SK-N-SH (cell line): Measurements from ENCODE around the gene MARCKSL1. TPM values are rescaled to one million over a fixed set of nuclear protein-coding genes. Genes with fewer than 3 reads are reported as not detected.

Experiments
- CTCF ChIA-PET: fragments of 300-600, 350-600 bp; formaldehyde crosslinking; extraction: SDS; loops from one replicate; lab custom pipeline; 2021; lab: Yijun Ruan, JAX
- POLR2A ChIA-PET: fragments of 350-600 bp; sonication (Branson Sonifier 250); formaldehyde crosslinking; extraction: SDS; loops from one replicate; lab custom pipeline; 2020; ENCODE audit warnings: antibody characterized with exemption, inconsistent platforms; lab: Yijun Ruan, JAX
- DNase-seq: peaks from one replicate; pipeline ENCODE4 v3.0.0; 2012
- H2AFZ ChIP-seq: fragments of 200-600 bp; sonication (generic); 2 replicates; pipeline ENCODE4 v1.8.1; 2016; ENCODE audit warnings: antibody characterized with exemption, mild to moderate bottlenecking, low read depth
- H3F3A ChIP-seq: fragments of 200-600 bp; sonication (generic); replicated peaks from 2 replicates; pipeline ENCODE3; 2016; ENCODE audit warnings: antibody characterized with exemption, mild to moderate bottlenecking; ENCODE audit not compliant: insufficient read depth
- H3K27ac ChIP-seq, 2 experiments: fragments of 200-500 bp in 1 of 2; fragments of 200-600 bp in 1 of 2; sonication (Bioruptor generic) in 1 of 2; sonication (generic), shearing (Covaris generic) in 1 of 2; 2 replicates each; pipeline versions ENCODE4 v1.5.1 to v1.6.1; 2014 to 2016; ENCODE audit warnings: low read depth in 2 of 2, inconsistent platforms in 1 of 2, low read length in 1 of 2, mild to moderate bottlenecking in 1 of 2, mixed read lengths in 1 of 2
- H3K27me3 ChIP-seq: fragments of 200-600 bp; sonication (generic), shearing (Covaris generic); 2 replicates; pipeline ENCODE4 v1.6.1; 2016; ENCODE audit warnings: mixed run types; ENCODE audit not compliant: insufficient read depth
- H3K36me3 ChIP-seq, 2 experiments: fragments of 200-500 bp in 1 of 2; fragments of 200-600 bp in 1 of 2; sonication (Bioruptor generic) in 1 of 2; sonication (generic) in 1 of 2; replicated peaks in 1 of 2; 2 replicates each; pipeline versions ENCODE3 to v1.5.1; 2014 to 2016; ENCODE audit warnings: low read length in 1 of 2, mild to moderate bottlenecking in 1 of 2; ENCODE audit not compliant: insufficient read depth in 2 of 2, control insufficient read depth in 1 of 2
- H3K4me1 ChIP-seq, 2 experiments: fragments of 200-500 bp in 1 of 2; fragments of 200-600 bp in 1 of 2; sonication (Bioruptor generic) in 1 of 2; sonication (generic), shearing (Covaris generic) in 1 of 2; 2 replicates each; pipeline versions ENCODE4 v1.5.1 to v1.6.1; 2014 to 2016; ENCODE audit warnings: low read depth in 1 of 2, low read length in 1 of 2, mixed run types in 1 of 2; ENCODE audit not compliant: insufficient read depth in 2 of 2, control insufficient read depth in 1 of 2
- H3K4me2 ChIP-seq: fragments of 200-600 bp; sonication (generic), shearing (Covaris generic); 2 replicates; pipeline ENCODE4 v1.6.1; 2017; ENCODE audit warnings: mixed run types
- H3K4me3 ChIP-seq, 2 experiments: fragments of 200-500 bp in 1 of 2; fragments of 200-600 bp in 1 of 2; sonication (Bioruptor generic) in 1 of 2; sonication (generic), shearing (Covaris generic) in 1 of 2; 2 replicates each; pipeline versions ENCODE4 v1.5.1 to v1.8.1; 2014 to 2016; ENCODE audit warnings: low read depth in 2 of 2, inconsistent platforms in 1 of 2, low read length in 1 of 2, mild to moderate bottlenecking in 1 of 2, mixed read lengths in 1 of 2, moderate library complexity in 1 of 2
- H3K79me2 ChIP-seq: fragments of 200-600 bp; sonication (generic); 2 replicates; pipeline ENCODE4 v1.8.1; 2017; ENCODE audit warnings: mild to moderate bottlenecking; ENCODE audit not compliant: insufficient read depth
- H3K9ac ChIP-seq: fragments of 200-600 bp; sonication (generic); 2 replicates; pipeline ENCODE4 v1.6.1; 2017; ENCODE audit warnings: mixed run types
- H3K9me2 ChIP-seq: fragments of 200-600 bp; sonication (generic); 2 replicates; pipeline ENCODE4 v1.6.1; 2017; ENCODE audit warnings: mixed run types
- H3K9me3 ChIP-seq: fragments of 200-600 bp; sonication (generic); 2 replicates; pipeline ENCODE4 v1.6.1; 2017; ENCODE audit warnings: mixed run types, mild to moderate bottlenecking, moderate library complexity
- H4K20me1 ChIP-seq: fragments of 200-600 bp; sonication (generic); 2 replicates; pipeline ENCODE4 v1.6.1; 2017; ENCODE audit warnings: mild to moderate bottlenecking, mixed run types; ENCODE audit not compliant: insufficient read depth
- CHD2 ChIP-seq: fragments of 150-350 bp; IDR thresholded peaks from 2 replicates; pipeline ENCODE4 v1.6.1; 2018; ENCODE audit warnings: low read length; ENCODE audit not compliant: partially characterized antibody
- ELF1 ChIP-seq: IDR thresholded peaks from 2 replicates; pipeline ENCODE4 v1.4.0; 2012
- EZH2phosphoT487 ChIP-seq: fragments of 200-600 bp; sonication (generic); IDR thresholded peaks from 2 replicates; pipeline ENCODE4 v1.6.1; 2017; ENCODE audit warnings: low read depth, mixed run types, mild to moderate bottlenecking, antibody characterized with exemption, moderate library complexity, borderline replicate concordance
- FOXM1 ChIP-seq: IDR thresholded peaks from 2 replicates; pipeline ENCODE4 v1.4.0; 2012; ENCODE audit warnings: low read depth, mild to moderate bottlenecking
- JUND ChIP-seq: IDR thresholded peaks from 2 replicates; pipeline ENCODE4 v1.4.0; 2012
- NRF1 ChIP-seq: IDR thresholded peaks from 2 replicates; pipeline ENCODE4 v1.6.1; 2012; ENCODE audit warnings: low read depth, mild to moderate bottlenecking, low read length
- RAD21 ChIP-seq: IDR thresholded peaks from 2 replicates; pipeline ENCODE4 v1.6.1; 2012; ENCODE audit warnings: mild to moderate bottlenecking, low read length
- RFX5 ChIP-seq: IDR thresholded peaks from 2 replicates; pipeline ENCODE4 v1.6.1; 2012; ENCODE audit warnings: mild to moderate bottlenecking, improper control_type of control experiment, low read length
- RXRA ChIP-seq: IDR thresholded peaks from 2 replicates; pipeline ENCODE4 v1.4.0; 2012; ENCODE audit warnings: low read depth, mild to moderate bottlenecking, borderline replicate concordance
- SIN3A ChIP-seq: IDR thresholded peaks from 2 replicates; pipeline ENCODE4 v1.6.1; 2012; ENCODE audit warnings: low read depth, mild to moderate bottlenecking, low read length, moderate library complexity, borderline replicate concordance
- SMC3 ChIP-seq: IDR thresholded peaks from 2 replicates; pipeline ENCODE4 v1.6.1; 2012; ENCODE audit warnings: low read depth, low read length, improper control_type of control experiment
- TCF12 ChIP-seq: IDR thresholded peaks from 2 replicates; pipeline ENCODE4 v1.4.0; 2012
- YY1 ChIP-seq: IDR thresholded peaks from 2 replicates; pipeline ENCODE4 v1.4.0; 2012; ENCODE audit warnings: low read depth, mild to moderate bottlenecking
- WGBS: methylation state at CpG from one replicate; pipeline ENCODE4 v1.1.6; 2017; ENCODE audit warnings: low lambda C conversion rate; 5-methylcytosine and 5-hydroxymethylcytosine counted together
- polyA plus RNA-seq, 3 experiments: library from polyadenylated mRNA; depleted of rRNA; stranded (reverse); fragments of >200 nt; gene quantifications; 2 replicates each; pipeline ENCODE4 v1.2.3, GENCODE V29; 2012
- TF ChIP-seq, protein P1 (sequence below): fragments of 200-600 bp; sonication (generic); IDR thresholded peaks from 2 replicates; pipeline ENCODE4 v1.6.1; 2017; ENCODE audit warnings: antibody characterized with exemption, mild to moderate bottlenecking, moderate library complexity
- TF ChIP-seq, protein P2 (sequence below): IDR thresholded peaks from 2 replicates; pipeline ENCODE4 v1.6.1; 2012; ENCODE audit warnings: mild to moderate bottlenecking, low read depth, low read length, moderate library complexity
- TF ChIP-seq, protein P3 (sequence below): IDR thresholded peaks from 2 replicates; pipeline ENCODE4 v1.4.0; 2012; ENCODE audit warnings: low read depth
- TF ChIP-seq, protein P4 (sequence below): fragments of 150-350 bp; IDR thresholded peaks from 2 replicates; pipeline ENCODE4 v1.6.1; 2016; ENCODE audit warnings: mild to moderate bottlenecking, low read depth, low read length

MARCKSL1 gene
- polyA plus RNA-seq, 1 of the 3 experiments (the other 2 are of a cell fraction) = 275 TPM

DNA sequence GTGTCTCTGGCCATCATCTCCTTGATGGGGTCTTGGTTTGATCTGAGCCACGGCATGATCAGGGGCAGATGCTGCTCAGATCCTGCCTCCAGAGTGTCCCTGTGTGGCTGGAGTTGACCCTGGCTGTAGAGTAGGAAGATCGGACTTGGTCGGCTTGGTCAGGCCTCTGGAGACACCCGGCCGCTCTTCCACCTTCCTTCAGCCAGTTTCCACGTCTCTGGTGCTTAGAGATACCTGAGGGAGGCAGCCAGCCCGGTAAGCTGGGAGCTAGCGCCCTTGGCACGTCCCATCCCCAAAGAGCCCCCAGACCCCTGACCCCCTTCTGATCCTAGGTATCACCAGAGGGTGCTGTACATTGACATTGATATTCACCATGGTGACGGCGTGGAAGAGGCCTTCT, 8.8 kb downstream of the MARCKSL1 start:
- Histone ChIP-seq H3K79me2 (peaks cover 14% of the 10 kb centered on the region), H3K9me3 (no peaks in the 10 kb centered on the region), H3K27me3 (no peaks in the 10 kb centered on the region), H3K27ac (no peak overlapping the region), H3K9me2 (no peaks in the 10 kb centered on the region), H3F3A (peaks cover 30% of the 10 kb centered on the region), H3K4me2 (no peak overlapping the region), H4K20me1 (peaks cover 20% of the 10 kb centered on the region; the same call in 1 of the 2 replicates), H3K36me3 (peaks cover 32 to 51% of the 10 kb centered on the region in 2 experiments), H3K4me3 (no peak overlapping the region), H3K9ac (no peak overlapping the region), H3K4me1 (no peaks in the 10 kb centered on the region; a peak in 1 of 4 replicates), H2AFZ (no peak overlapping the region)
- CTCF ChIA-PET = no interaction called here
- TF ChIP-seq JUND (no peak), TCF12 (no peak), RAD21 (no peak)
- TF ChIP-seq, protein P1, sequence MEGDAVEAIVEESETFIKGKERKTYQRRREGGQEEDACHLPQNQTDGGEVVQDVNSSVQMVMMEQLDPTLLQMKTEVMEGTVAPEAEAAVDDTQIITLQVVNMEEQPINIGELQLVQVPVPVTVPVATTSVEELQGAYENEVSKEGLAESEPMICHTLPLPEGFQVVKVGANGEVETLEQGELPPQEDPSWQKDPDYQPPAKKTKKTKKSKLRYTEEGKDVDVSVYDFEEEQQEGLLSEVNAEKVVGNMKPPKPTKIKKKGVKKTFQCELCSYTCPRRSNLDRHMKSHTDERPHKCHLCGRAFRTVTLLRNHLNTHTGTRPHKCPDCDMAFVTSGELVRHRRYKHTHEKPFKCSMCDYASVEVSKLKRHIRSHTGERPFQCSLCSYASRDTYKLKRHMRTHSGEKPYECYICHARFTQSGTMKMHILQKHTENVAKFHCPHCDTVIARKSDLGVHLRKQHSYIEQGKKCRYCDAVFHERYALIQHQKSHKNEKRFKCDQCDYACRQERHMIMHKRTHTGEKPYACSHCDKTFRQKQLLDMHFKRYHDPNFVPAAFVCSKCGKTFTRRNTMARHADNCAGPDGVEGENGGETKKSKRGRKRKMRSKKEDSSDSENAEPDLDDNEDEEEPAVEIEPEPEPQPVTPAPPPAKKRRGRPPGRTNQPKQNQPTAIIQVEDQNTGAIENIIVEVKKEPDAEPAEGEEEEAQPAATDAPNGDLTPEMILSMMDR = no peak
- TF ChIP-seq, protein P2, sequence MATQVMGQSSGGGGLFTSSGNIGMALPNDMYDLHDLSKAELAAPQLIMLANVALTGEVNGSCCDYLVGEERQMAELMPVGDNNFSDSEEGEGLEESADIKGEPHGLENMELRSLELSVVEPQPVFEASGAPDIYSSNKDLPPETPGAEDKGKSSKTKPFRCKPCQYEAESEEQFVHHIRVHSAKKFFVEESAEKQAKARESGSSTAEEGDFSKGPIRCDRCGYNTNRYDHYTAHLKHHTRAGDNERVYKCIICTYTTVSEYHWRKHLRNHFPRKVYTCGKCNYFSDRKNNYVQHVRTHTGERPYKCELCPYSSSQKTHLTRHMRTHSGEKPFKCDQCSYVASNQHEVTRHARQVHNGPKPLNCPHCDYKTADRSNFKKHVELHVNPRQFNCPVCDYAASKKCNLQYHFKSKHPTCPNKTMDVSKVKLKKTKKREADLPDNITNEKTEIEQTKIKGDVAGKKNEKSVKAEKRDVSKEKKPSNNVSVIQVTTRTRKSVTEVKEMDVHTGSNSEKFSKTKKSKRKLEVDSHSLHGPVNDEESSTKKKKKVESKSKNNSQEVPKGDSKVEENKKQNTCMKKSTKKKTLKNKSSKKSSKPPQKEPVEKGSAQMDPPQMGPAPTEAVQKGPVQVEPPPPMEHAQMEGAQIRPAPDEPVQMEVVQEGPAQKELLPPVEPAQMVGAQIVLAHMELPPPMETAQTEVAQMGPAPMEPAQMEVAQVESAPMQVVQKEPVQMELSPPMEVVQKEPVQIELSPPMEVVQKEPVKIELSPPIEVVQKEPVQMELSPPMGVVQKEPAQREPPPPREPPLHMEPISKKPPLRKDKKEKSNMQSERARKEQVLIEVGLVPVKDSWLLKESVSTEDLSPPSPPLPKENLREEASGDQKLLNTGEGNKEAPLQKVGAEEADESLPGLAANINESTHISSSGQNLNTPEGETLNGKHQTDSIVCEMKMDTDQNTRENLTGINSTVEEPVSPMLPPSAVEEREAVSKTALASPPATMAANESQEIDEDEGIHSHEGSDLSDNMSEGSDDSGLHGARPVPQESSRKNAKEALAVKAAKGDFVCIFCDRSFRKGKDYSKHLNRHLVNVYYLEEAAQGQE = no peak
- TF ChIP-seq, protein P3, sequence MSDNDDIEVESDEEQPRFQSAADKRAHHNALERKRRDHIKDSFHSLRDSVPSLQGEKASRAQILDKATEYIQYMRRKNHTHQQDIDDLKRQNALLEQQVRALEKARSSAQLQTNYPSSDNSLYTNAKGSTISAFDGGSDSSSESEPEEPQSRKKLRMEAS = no peak
- POLR2A ChIA-PET = no interaction called here
- no peak for DNase-seq
- WGBS = 98% methylated on average over 6 of the region's 11 CpGs

DNA sequence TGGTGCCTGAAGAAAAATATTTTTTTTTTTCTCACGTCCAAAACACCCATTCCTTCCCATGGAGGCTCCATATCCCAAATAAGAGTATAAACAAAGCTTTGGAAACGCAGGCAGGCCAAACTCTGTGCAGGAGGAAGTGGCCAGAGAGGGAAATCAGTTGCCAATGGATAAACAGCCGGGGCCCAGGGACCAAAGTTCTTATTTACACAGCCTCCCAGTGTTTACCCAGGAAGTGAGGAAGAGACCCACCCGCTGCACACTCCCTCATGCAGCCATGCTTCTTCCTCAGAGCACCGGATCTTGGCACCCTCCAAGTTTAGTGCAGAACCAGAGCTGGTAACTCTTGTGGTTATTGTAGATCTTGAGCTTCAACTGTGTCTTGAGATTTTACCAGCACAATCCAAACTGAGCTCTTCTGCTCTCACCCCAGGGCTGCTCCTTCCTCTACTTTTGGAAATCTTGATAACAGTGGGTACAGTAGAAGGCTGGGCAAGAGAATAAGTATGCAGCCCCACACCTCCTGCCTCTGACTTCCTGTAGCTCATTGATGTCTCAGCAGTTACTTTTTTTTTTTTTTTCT, 14.2 kb downstream of the MARCKSL1 start:
- 74% methylated on average over 5 of the region's 5 CpGs for WGBS
- no peak overlapping the region for H3K27ac ChIP-seq
- H3F3A ChIP-seq = peaks cover 11% of the 10 kb centered on the region
- H3K4me2 ChIP-seq = no peak overlapping the region
- H3K27me3 ChIP-seq = no peaks in the 10 kb centered on the region
- POLR2A ChIA-PET = interaction anchor here (0.9 to 1.9 kb wide), 2 partner anchors 9 to 10 kb away, joined by 5 to 7 read pairs; no protein-coding TSS in a partner anchor
- no peaks in the 10 kb centered on the region for H3K9me3 ChIP-seq
- H3K9me2 ChIP-seq = no peaks in the 10 kb centered on the region
- H4K20me1 ChIP-seq = 0 out of 2 replicates have a peak, but pooled peaks cover 7% of the 10 kb centered on the region
- DNase-seq = no peak
- CTCF ChIA-PET = interaction anchor here (0.8 to 2.4 kb wide), 5 partner anchors 11 to 106 kb away, joined by 3 to 7 read pairs (median 4); partner anchors contain the start of gene MARCKSL1
- H3K79me2 ChIP-seq = peaks cover 14% of the 10 kb centered on the region
- H3K9ac ChIP-seq = no peak overlapping the region
- no peak overlapping the region for H2AFZ ChIP-seq
- no peak overlapping the region for H3K4me3 ChIP-seq
- peaks cover 11 to 28% of the 10 kb centered on the region in 2 experiments for H3K36me3 ChIP-seq
- H3K4me1 ChIP-seq = 0 out of 4 replicates have a peak, but pooled peaks cover 0 to 6% of the 10 kb centered on the region in 2 experiments
- TF ChIP-seq RFX5 (no peak), ELF1 (no peak), YY1 (no peak), EZH2phosphoT487 (no peak), CHD2 (no peak), TCF12 (no peak), NRF1 (no peak), FOXM1 (no peak), RXRA (no peak), SMC3 (no peak), SIN3A (no peak)
- TF ChIP-seq, protein P1 = no peak
- TF ChIP-seq, protein P3 = no peak
- TF ChIP-seq, protein P4, sequence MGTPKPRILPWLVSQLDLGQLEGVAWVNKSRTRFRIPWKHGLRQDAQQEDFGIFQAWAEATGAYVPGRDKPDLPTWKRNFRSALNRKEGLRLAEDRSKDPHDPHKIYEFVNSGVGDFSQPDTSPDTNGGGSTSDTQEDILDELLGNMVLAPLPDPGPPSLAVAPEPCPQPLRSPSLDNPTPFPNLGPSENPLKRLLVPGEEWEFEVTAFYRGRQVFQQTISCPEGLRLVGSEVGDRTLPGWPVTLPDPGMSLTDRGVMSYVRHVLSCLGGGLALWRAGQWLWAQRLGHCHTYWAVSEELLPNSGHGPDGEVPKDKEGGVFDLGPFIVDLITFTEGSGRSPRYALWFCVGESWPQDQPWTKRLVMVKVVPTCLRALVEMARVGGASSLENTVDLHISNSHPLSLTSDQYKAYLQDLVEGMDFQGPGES = no peak
